ENCODE measurements around the gene CYRIA. TPM values are rescaled to one million over a fixed set of nuclear protein-coding genes. Genes with fewer than 3 reads are reported as not detected.
A peak's percentile ranks its signal among the peaks of the same experiment; 100 is the strongest.

The CYRIA gene
- total RNA-seq, 4 donors from 2014 or later: 33.6 to 79.0 (median 50.0) TPM

- Histone ChIP-seq H3K27ac (peak overlapping the region; percentile 63 to 90 (median 84)), H3K9me3 (no peaks in the 10 kb centered on the region), H3K4me3 (replicated peaks in 1 of 3) (no peak overlapping the region), H3K4me1 (peaks cover 75 to 94% of the 10 kb centered on the region in 2 donors), H3K36me3 (peaks cover 3 to 6% of the 10 kb centered on the region in 2 donors), H3K27me3 (no peaks in the 10 kb centered on the region)
- intact Hi-C loops (cut with DNase I): no loop called here
- WGBS, 2 donors: 71 to 72% methylated on average over 7 to 8 of the region's 8 CpGs
- TF ChIP-seq CTCF (IDR thresholded peaks at IDR 0.05) (peak in 4 of 6 experiments; percentile 35 to 57 (median 42)), POLR2A (IDR thresholded peaks at IDR 0.05) (no peak)
- DNase-seq: peak; percentile 71 to 74
Observed at GRCh38 chr2:16617282-16618266, 48.1 kb downstream of the CYRIA start.
